Activated CD8-positive, alpha-beta memory T cell treated with anti-CD3 and anti-CD28 coated beads, Interleukin-2, amount 50 U/mL, for 24 hours (primary cell): ENCODE data around the gene CST8.
"Not testable (repeated sequence)": the region's sequence is repeated elsewhere in the genome, so short reads cannot be mapped to it uniquely, and the experiment has no call there.

ENCODE experiments used
- DNase-seq: peaks from one replicate; pipeline ENCODE4 v3.0.0-alpha.2; 2020; ENCODE audit errors: extremely low read depth

CST8 gene

GRCh38 chr20:23490817-23491216 is at the start of gene CST8:
Gene CST8 (plus strand): TSS chr20:23491117. CDS start chr20:23491668, 551 bp downstream.
- DNase-seq = no peak

GRCh38 chr20:23441850-23442313 is 49.0 kb upstream of the CST8 start:
- DNase-seq = peak; percentile 41

- DNase-seq = no peak
These were observed 48.5 kb upstream of the CST8 start for GRCh38 chr20:23442436-23442835.

GRCh38 chr20:23444859-23445258 is 46.1 kb upstream of the CST8 start:
- no peak for DNase-seq

GRCh38 chr20:23445596-23446217 is 45.2 kb upstream of the CST8 start:
- no peak for DNase-seq

GRCh38 chr20:23446505-23446904 is 44.4 kb upstream of the CST8 start:
- DNase-seq = no peak

GRCh38 chr20:23448167-23448566 is 42.8 kb upstream of the CST8 start:
- no peak for DNase-seq

- DNase-seq = no peak
These were observed 41.5 kb upstream of the CST8 start for GRCh38 chr20:23449421-23449820.

- DNase-seq = no peak
These were observed 40.0 kb upstream of the CST8 start for GRCh38 chr20:23450877-23451276.

GRCh38 chr20:23451956-23452487 is 38.9 kb upstream of the CST8 start:
- DNase-seq = no peak

GRCh38 chr20:23452776-23453175 is 38.1 kb upstream of the CST8 start, which contains the start of gene CST11:
Gene CST11 (minus strand): TSS chr20:23452876. CDS start chr20:23452811, 65 bp downstream.
- no peak for DNase-seq

GRCh38 chr20:23453549-23454543 is 37.1 kb upstream of the CST8 start:
- no peak for DNase-seq

- no peak for DNase-seq
These were observed 36.1 kb upstream of the CST8 start for GRCh38 chr20:23454816-23455215.

- no peak for DNase-seq
These were observed 35.3 kb upstream of the CST8 start for GRCh38 chr20:23455639-23456038.

GRCh38 chr20:23456409-23456808 is 34.5 kb upstream of the CST8 start:
- no peak for DNase-seq

GRCh38 chr20:23456873-23457272 is 34.0 kb upstream of the CST8 start:
- DNase-seq = no peak

- DNase-seq = no peak
These were observed 31.3 kb upstream of the CST8 start for GRCh38 chr20:23459461-23460150.

GRCh38 chr20:23461180-23461579 is 29.7 kb upstream of the CST8 start:
- DNase-seq = no peak

- DNase-seq = not testable (repeated sequence)
These were observed 24.0 kb upstream of the CST8 start for GRCh38 chr20:23466961-23467360.

GRCh38 chr20:23472306-23472705 is 18.6 kb upstream of the CST8 start:
- not testable (repeated sequence) for DNase-seq

- DNase-seq = not testable (repeated sequence)
These were observed 17.6 kb upstream of the CST8 start for GRCh38 chr20:23473293-23473692.

- no peak for DNase-seq
These were observed 15.5 kb upstream of the CST8 start for GRCh38 chr20:23475395-23475794.
